HepG2 (cell line): ENCODE measurements around the gene ZC3H7B. TPM values are rescaled to one million over a fixed set of nuclear protein-coding genes. Genes with fewer than 3 reads are reported as not detected.

ENCODE experiments used
- ATAC-seq: fragments of 200-7000 bp; cut with Tn5 transposase; 3 replicates; pipeline ENCODE4 v1.9.1; 2020; ENCODE audit warnings: mild to moderate bottlenecking, moderate library complexity
- BruUV-seq: library from RNA; stranded (reverse); fragments of 400-500 nt; replicated peaks from 2 replicates; lab custom pipeline; 2021; lab: Mats Ljungman, UMichigan
- CTCF ChIA-PET: fragments of 300-600 bp; formaldehyde crosslinking; extraction: SDS; loops from one replicate; lab custom pipeline; 2021; ENCODE audit warnings: low total read pairs, inconsistent platforms, low intra/inter-chr PET ratio; lab: Yijun Ruan, JAX
- POLR2A ChIA-PET: fragments of 350-600 bp; sonication (Branson Sonifier 250); formaldehyde crosslinking; loops from one replicate; lab custom pipeline; 2020; ENCODE audit warnings: antibody characterized with exemption, inconsistent platforms; lab: Yijun Ruan, JAX
- DNase-seq: peaks from one replicate; pipeline ENCODE4 v3.0.0-alpha.2; 2015; ENCODE audit warnings: low spot score
- FAIRE-seq: peaks from 3 replicates; lab custom pipeline; 2011; peaks lifted over from hg19 to GRCh38; lab: Jason Lieb, UNC
- H2AFZ ChIP-seq: one replicate; pipeline ENCODE4 v1.6.1; 2011; ENCODE audit warnings: low read length, inconsistent platforms
- H3K27ac ChIP-seq: fragments of 300-600 bp; 3 replicates; pipeline ENCODE4 v1.8.0; 2011; ENCODE audit warnings: mixed run types, mild to moderate bottlenecking, mixed read lengths, low read length, inconsistent platforms; ENCODE audit not compliant: insufficient read depth; ENCODE audit errors: extremely low read length
- H3K27me3 ChIP-seq, 2 experiments: fragments of 200-600 bp in 1 of 2; 2 replicates in 1 of 2; 3 replicates in 1 of 2; pipeline versions ENCODE4 v1.6.0 to v1.8.0; 2011; ENCODE audit warnings: low read length in 2 of 2, mild to moderate bottlenecking in 2 of 2, moderate library complexity in 2 of 2, inconsistent platforms in 1 of 2; ENCODE audit not compliant: insufficient read depth in 2 of 2, control insufficient read depth in 1 of 2
- H3K36me3 ChIP-seq, 2 experiments: fragments of 200-600 bp in 1 of 2; replicated peaks in 1 of 2; 2 replicates in 1 of 2; 3 replicates in 1 of 2; pipeline versions ENCODE4 v1.5.1 to v1.8.0; 2011; ENCODE audit warnings: low read length in 2 of 2, inconsistent platforms in 1 of 2; ENCODE audit not compliant: insufficient read depth in 2 of 2, control insufficient read depth in 1 of 2
- H3K4me1 ChIP-seq: 2 replicates; pipeline ENCODE4 v1.5.1; 2012; ENCODE audit warnings: low read length, inconsistent platforms; ENCODE audit not compliant: insufficient read depth
- H3K4me2 ChIP-seq: 2 replicates; pipeline ENCODE4 v1.6.0; 2011; ENCODE audit warnings: low read depth, low read length, inconsistent platforms
- H3K4me3 ChIP-seq, 3 experiments: fragments of 200-600 bp in 1 of 3; sonication (generic), shearing (Covaris generic) in 1 of 3; replicated peaks in 1 of 3; 2 replicates each; pipeline ENCODE4 v1.5.1; 2011 to 2016; ENCODE audit warnings: low read length in 3 of 3, inconsistent platforms in 2 of 3, low read depth in 2 of 3, mild to moderate bottlenecking in 2 of 3, control low read depth in 1 of 3, mixed read lengths in 1 of 3; ENCODE audit not compliant: insufficient read depth in 1 of 3
- H3K79me2 ChIP-seq: one replicate; pipeline ENCODE4 v1.6.1; 2011; ENCODE audit warnings: low read length, inconsistent platforms; ENCODE audit not compliant: insufficient read depth
- H3K9ac ChIP-seq: 2 replicates; pipeline ENCODE4 v1.6.0; 2011; ENCODE audit warnings: mild to moderate bottlenecking, low read depth, low read length, inconsistent platforms; ENCODE audit not compliant: insufficient read depth
- H3K9me3 ChIP-seq: 2 replicates; pipeline ENCODE4 v1.5.1; 2012; ENCODE audit warnings: mild to moderate bottlenecking, low read length
- H4K20me1 ChIP-seq: 2 replicates; pipeline ENCODE4 v1.6.0; 2011; ENCODE audit warnings: inconsistent platforms, mild to moderate bottlenecking, low read length, moderate library complexity; ENCODE audit not compliant: insufficient read depth
- ATF1 ChIP-seq: IDR thresholded peaks from 2 replicates; pipeline ENCODE4 v1.6.1; 2016; ENCODE audit warnings: mild to moderate bottlenecking, control low read depth
- HNRNPL ChIP-seq: fragments of 200-400 bp; formaldehyde crosslinking; IDR thresholded peaks from 2 replicates; pipeline ENCODE4 v1.6.1; 2017; ENCODE audit warnings: mild to moderate bottlenecking, low read depth, low read length
- KLF15 ChIP-seq: sonication (generic); formaldehyde crosslinking; IDR thresholded peaks from 2 replicates; pipeline ENCODE4 v1.8.1; 2023; ENCODE audit warnings: borderline replicate concordance, mild to moderate bottlenecking, inconsistent platforms, missing genetic modification reagents, mixed read lengths
- RBM22 ChIP-seq: fragments of 200-400 bp; formaldehyde crosslinking; optimal IDR thresholded peaks from 2 replicates; pipeline ENCODE3; 2017; ENCODE audit warnings: mild to moderate bottlenecking, low read length, moderate library complexity
- ZNF674 ChIP-seq: sonication (generic); formaldehyde crosslinking; IDR thresholded peaks from 2 replicates; pipeline ENCODE4 v1.5.0; 2020; ENCODE audit warnings: low read depth, mild to moderate bottlenecking, missing genetic modification reagents
- ZNF749 ChIP-seq: sonication (generic); formaldehyde crosslinking; IDR thresholded peaks from 2 replicates; pipeline ENCODE4 v1.8.0; 2022; ENCODE audit warnings: mild to moderate bottlenecking, missing genetic modification reagents, moderate library complexity, borderline replicate concordance
- WGBS: methylation state at CpG from one replicate; pipeline ENCODE4 v1.1.6; 2017; ENCODE audit warnings: low lambda C conversion rate; 5-methylcytosine and 5-hydroxymethylcytosine counted together
- in situ Hi-C: cut with HindIII; loops from 2 replicates; pipeline ENCODE4 v1.10.0; 2017; ENCODE audit warnings: low pct_unique_long_range_greater_than_20kb; ENCODE audit not compliant: extremely low pct_ligation_motif_present
- intact Hi-C: fragments of 100-400 bp; cut with micrococcal nuclease; formaldehyde crosslinking; loops from one replicate; pipeline ENCODE4 v1.10.0; 2022; ENCODE audit not compliant: unreplicated experiment
- polyA plus RNA-seq, 8 experiments: library from polyadenylated mRNA; depleted of rRNA in 3 of 8; stranded (reverse) in 7 of 8; unstranded in 1 of 8; fragments of >200 nt; fragmentation: Illumina TruSeq in 4 of 8; extraction: Trizol in 4 of 8; gene quantifications; 2 replicates each; pipeline versions ENCODE4 v1.2.1 to v1.2.3, GENCODE V29; 2011 to 2016; ENCODE audit warnings: low read depth in 4 of 8, missing spikeins in 1 of 8, mixed read lengths in 1 of 8; ENCODE audit not compliant: insufficient read depth in 1 of 8
- total RNA-seq, 5 experiments: library from RNA; depleted of rRNA; stranded (reverse); fragments of >200 nt; fragmentation: Illumina TruSeq; extraction: Trizol; gene quantifications; 2 replicates each; pipeline ENCODE4 v1.2.3, GENCODE V29; 2016; ENCODE audit warnings: low read depth in 1 of 5
- TF ChIP-seq, protein P1 (sequence below): sonication (generic); formaldehyde crosslinking; IDR thresholded peaks from 2 replicates; pipeline ENCODE4 v1.5.1; 2020; ENCODE audit warnings: missing genetic modification reagents, mild to moderate bottlenecking, borderline replicate concordance
- TF ChIP-seq, protein P2 (sequence below): sonication (generic); formaldehyde crosslinking; IDR thresholded peaks from 2 replicates; pipeline ENCODE4 v1.9.0; 2021; ENCODE audit warnings: missing genetic modification reagents, mild to moderate bottlenecking, borderline replicate concordance

The ZC3H7B gene
- total and polyA plus RNA-seq, 2 of the 13 experiments (the other 11 are each of a cell fraction or from before 2014, with no cell fraction given): 26.4 to 37.2 TPM

DNA sequence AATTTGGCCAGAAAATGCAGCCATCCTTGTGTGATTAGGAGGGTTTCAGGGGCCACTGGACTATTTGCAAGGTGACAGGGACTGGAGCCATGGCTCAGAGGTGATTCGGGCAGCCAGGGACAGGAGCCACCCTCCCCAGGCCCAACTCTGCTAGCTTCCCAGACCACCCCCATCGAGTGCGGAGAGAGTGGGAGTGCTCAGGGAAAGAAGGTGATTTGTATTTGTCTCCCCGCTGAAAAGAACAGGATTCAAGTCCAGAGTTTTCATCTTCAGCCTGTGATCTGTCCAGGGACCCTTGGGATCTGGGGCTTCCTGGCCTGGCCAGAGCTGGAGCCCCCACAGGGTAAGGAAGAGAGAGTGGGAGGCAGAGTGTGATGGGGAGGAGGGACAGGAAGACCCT is 58.1 kb downstream of the ZC3H7B start:
- no peaks in the 10 kb centered on the region for H4K20me1 ChIP-seq
- WGBS: 71% methylated on average over 4 of the region's 4 CpGs
- TF ChIP-seq ZNF749 (CRISPR knock-in tag) (no peak), KLF15 (CRISPR knock-in tag) (no peak), RBM22 (peak; percentile 56), HNRNPL (no peak), ATF1 (CRISPR knock-in tag) (no peak), ZNF674 (CRISPR knock-in tag) (no peak)
- TF ChIP-seq, protein P1, sequence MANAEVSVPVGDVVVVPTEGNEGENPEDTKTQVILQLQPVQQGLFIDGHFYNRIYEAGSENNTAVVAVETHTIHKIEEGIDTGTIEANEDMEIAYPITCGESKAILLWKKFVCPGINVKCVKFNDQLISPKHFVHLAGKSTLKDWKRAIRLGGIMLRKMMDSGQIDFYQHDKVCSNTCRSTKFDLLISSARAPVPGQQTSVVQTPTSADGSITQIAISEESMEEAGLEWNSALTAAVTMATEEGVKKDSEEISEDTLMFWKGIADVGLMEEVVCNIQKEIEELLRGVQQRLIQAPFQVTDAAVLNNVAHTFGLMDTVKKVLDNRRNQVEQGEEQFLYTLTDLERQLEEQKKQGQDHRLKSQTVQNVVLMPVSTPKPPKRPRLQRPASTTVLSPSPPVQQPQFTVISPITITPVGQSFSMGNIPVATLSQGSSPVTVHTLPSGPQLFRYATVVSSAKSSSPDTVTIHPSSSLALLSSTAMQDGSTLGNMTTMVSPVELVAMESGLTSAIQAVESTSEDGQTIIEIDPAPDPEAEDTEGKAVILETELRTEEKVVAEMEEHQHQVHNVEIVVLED: no peak
- TF ChIP-seq, protein P2, sequence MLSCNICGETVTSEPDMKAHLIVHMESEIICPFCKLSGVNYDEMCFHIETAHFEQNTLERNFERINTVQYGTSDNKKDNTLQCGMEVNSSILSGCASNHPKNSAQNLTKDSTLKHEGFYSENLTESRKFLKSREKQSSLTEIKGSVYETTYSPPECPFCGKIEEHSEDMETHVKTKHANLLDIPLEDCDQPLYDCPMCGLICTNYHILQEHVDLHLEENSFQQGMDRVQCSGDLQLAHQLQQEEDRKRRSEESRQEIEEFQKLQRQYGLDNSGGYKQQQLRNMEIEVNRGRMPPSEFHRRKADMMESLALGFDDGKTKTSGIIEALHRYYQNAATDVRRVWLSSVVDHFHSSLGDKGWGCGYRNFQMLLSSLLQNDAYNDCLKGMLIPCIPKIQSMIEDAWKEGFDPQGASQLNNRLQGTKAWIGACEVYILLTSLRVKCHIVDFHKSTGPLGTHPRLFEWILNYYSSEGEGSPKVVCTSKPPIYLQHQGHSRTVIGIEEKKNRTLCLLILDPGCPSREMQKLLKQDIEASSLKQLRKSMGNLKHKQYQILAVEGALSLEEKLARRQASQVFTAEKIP: no peak
- TF ChIP-seq, all 625 proteins: peak for 1
- no peaks in the 10 kb centered on the region for H3K27me3 ChIP-seq
- peaks cover 33% of the 10 kb centered on the region for H3K4me1 ChIP-seq
- in situ Hi-C loops (no loop called here), intact Hi-C loops (no loop called here)
- CTCF ChIA-PET: no interaction called here
- H3K27ac ChIP-seq: peak overlapping the region; percentile 42
- no peak overlapping the region for H3K4me2 ChIP-seq
- POLR2A ChIA-PET: interaction anchor here (1.0 to 2.2 kb wide), 3 partner anchors 22 to 89 kb away, joined by 3 to 35 read pairs (median 5); partner anchors contain the start of gene TEF
- DNase-seq (no peak), FAIRE-seq (no peak), ATAC-seq (no peak)
- H3K36me3 ChIP-seq: peaks cover 14 to 36% of the 10 kb centered on the region in 2 experiments; a peak in 4 of 5 replicates
- H3K9ac ChIP-seq: no peak overlapping the region
- no peak overlapping the region for H2AFZ ChIP-seq
- H3K79me2 ChIP-seq: no peaks in the 10 kb centered on the region
- BruUV-seq: TSS peak; percentile 70
- no peaks in the 10 kb centered on the region for H3K9me3 ChIP-seq
- no peak overlapping the region for H3K4me3 ChIP-seq
